OCI-LY1 (cell line): ENCODE results near the gene BASP1.

Source experiments
- H2AFZ ChIP-seq: fragments of 200-600 bp; sonication (generic), shearing (Covaris generic); 2 replicates; pipeline ENCODE4 v1.6.0; 2014; ENCODE audit warnings: antibody characterized with exemption, mild to moderate bottlenecking, low read length
- H3F3A ChIP-seq: fragments of 200-600 bp; sonication (generic), shearing (Covaris generic); 2 replicates; pipeline ENCODE4 v1.6.0; 2014; ENCODE audit warnings: mild to moderate bottlenecking, antibody characterized with exemption, low read length, moderate library complexity; ENCODE audit not compliant: insufficient read depth
- H3K27ac ChIP-seq: fragments of 200-600 bp; sonication (generic); 2 replicates; pipeline ENCODE4 v1.5.1; 2014; ENCODE audit warnings: low read length, mixed run types, mild to moderate bottlenecking, low read depth; ENCODE audit not compliant: poor library complexity, severe bottlenecking
- H3K27me3 ChIP-seq: fragments of 200-600 bp; sonication (generic); 2 replicates; pipeline ENCODE4 v1.6.0; 2014; ENCODE audit warnings: antibody characterized with exemption, mild to moderate bottlenecking, low read length, moderate library complexity; ENCODE audit not compliant: insufficient read depth
- H3K36me3 ChIP-seq: fragments of 200-600 bp; sonication (generic); 2 replicates; pipeline ENCODE4 v1.6.1; 2014; ENCODE audit warnings: mild to moderate bottlenecking, antibody characterized with exemption, low read length, moderate library complexity, mixed read lengths; ENCODE audit not compliant: insufficient read depth
- H3K4me1 ChIP-seq: fragments of 200-600 bp; sonication (generic); 2 replicates; pipeline ENCODE4 v1.5.1; 2014; ENCODE audit warnings: mild to moderate bottlenecking, low read length, moderate library complexity; ENCODE audit not compliant: insufficient read depth, severe bottlenecking
- H3K4me2 ChIP-seq: fragments of 200-600 bp; sonication (generic), shearing (Covaris generic); 2 replicates; pipeline ENCODE4 v1.6.1; 2014; ENCODE audit warnings: low read length
- H3K4me3 ChIP-seq: fragments of 200-600 bp; sonication (generic); 2 replicates; pipeline ENCODE4 v1.5.1; 2014; ENCODE audit warnings: low read length, low read depth, mild to moderate bottlenecking, mixed read lengths; ENCODE audit not compliant: poor library complexity, severe bottlenecking
- H3K79me2 ChIP-seq: fragments of 200-600 bp; shearing (Covaris generic); 2 replicates; pipeline ENCODE4 v1.6.1; 2016; ENCODE audit warnings: mixed run types, low read length, mixed read lengths; ENCODE audit not compliant: insufficient read depth
- H3K9ac ChIP-seq: fragments of 200-600 bp; sonication (generic), shearing (Covaris generic); 2 replicates; pipeline ENCODE4 v1.6.1; 2014; ENCODE audit warnings: mild to moderate bottlenecking, low read length, mixed read lengths
- H3K9me2 ChIP-seq: fragments of 200-600 bp; sonication (generic), shearing (Covaris generic); 2 replicates; pipeline ENCODE4 v1.6.1; 2014; ENCODE audit warnings: low read depth, mild to moderate bottlenecking, low read length, mixed read lengths
- H3K9me3 ChIP-seq: fragments of 200-600 bp; shearing (Covaris generic); 2 replicates; pipeline ENCODE4 v1.6.1; 2014; ENCODE audit warnings: low read length, mixed read lengths
- H4K20me1 ChIP-seq: fragments of 200-600 bp; sonication (generic), shearing (Covaris generic); 2 replicates; pipeline ENCODE4 v1.6.0; 2016; ENCODE audit warnings: mild to moderate bottlenecking, low read length; ENCODE audit not compliant: insufficient read depth
- EZH2 ChIP-seq: fragments of 200-600 bp; sonication (generic), shearing (Covaris generic); IDR thresholded peaks from 2 replicates; pipeline ENCODE4 v1.8.0; 2017; ENCODE audit warnings: borderline replicate concordance, mixed run types, mild to moderate bottlenecking, antibody characterized with exemption, low read length, moderate library complexity, mixed read lengths
- TF ChIP-seq, protein P1 (sequence below): fragments of 200-600 bp; sonication (generic), shearing (Covaris generic); IDR thresholded peaks from 2 replicates; pipeline ENCODE4 v1.5.1; 2017; ENCODE audit warnings: mild to moderate bottlenecking, antibody characterized with exemption, low read length, moderate library complexity, mixed read lengths

The BASP1 gene

DNA sequence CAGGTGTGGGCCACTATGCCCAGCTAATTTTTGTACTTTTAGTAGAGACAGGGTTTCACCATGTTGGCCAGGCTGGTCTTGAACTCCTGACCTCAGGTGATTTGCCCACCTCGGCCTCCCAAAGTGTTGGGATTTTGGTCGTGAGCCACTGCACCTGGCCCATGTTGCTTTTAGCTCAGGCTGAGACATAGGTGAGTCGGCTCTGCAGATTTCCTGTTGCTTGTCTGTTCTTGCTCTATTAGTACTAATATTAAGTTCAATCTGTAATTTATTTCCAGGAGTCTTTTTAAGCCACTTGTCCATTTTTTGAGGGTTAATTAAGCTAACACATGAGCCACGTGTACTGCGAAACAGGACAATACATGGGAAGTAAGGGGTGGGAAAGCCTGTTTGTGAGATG lies 21.4 kb upstream of the BASP1 start:
- no peaks in the 10 kb centered on the region for H3K4me1 ChIP-seq
- H3K4me2 ChIP-seq = no peak overlapping the region
- H3K27me3 ChIP-seq = no peaks in the 10 kb centered on the region; the same call in 1 of the 2 replicates
- H3K79me2 ChIP-seq = no peaks in the 10 kb centered on the region
- no peak overlapping the region for H2AFZ ChIP-seq
- H3K36me3 ChIP-seq = no peaks in the 10 kb centered on the region
- H3K4me3 ChIP-seq = no peak overlapping the region
- no peaks in the 10 kb centered on the region for H4K20me1 ChIP-seq
- H3K9ac ChIP-seq = no peak overlapping the region
- H3K27ac ChIP-seq = no peak overlapping the region
- H3K9me2 ChIP-seq = no peaks in the 10 kb centered on the region
- TF ChIP-seq, protein P1, sequence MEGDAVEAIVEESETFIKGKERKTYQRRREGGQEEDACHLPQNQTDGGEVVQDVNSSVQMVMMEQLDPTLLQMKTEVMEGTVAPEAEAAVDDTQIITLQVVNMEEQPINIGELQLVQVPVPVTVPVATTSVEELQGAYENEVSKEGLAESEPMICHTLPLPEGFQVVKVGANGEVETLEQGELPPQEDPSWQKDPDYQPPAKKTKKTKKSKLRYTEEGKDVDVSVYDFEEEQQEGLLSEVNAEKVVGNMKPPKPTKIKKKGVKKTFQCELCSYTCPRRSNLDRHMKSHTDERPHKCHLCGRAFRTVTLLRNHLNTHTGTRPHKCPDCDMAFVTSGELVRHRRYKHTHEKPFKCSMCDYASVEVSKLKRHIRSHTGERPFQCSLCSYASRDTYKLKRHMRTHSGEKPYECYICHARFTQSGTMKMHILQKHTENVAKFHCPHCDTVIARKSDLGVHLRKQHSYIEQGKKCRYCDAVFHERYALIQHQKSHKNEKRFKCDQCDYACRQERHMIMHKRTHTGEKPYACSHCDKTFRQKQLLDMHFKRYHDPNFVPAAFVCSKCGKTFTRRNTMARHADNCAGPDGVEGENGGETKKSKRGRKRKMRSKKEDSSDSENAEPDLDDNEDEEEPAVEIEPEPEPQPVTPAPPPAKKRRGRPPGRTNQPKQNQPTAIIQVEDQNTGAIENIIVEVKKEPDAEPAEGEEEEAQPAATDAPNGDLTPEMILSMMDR = no peak
- no peak for TF ChIP-seq EZH2
- H3K9me3 ChIP-seq = 0 out of 2 replicates have a peak, but pooled peaks cover 6% of the 10 kb centered on the region
- no peaks in the 10 kb centered on the region for H3F3A ChIP-seq

- H3K9me2 ChIP-seq = no peaks in the 10 kb centered on the region
- H2AFZ ChIP-seq = no peak overlapping the region
- H3K79me2 ChIP-seq = no peaks in the 10 kb centered on the region
- no peak overlapping the region for H3K4me3 ChIP-seq
- H3K27ac ChIP-seq = no peak overlapping the region
- no peaks in the 10 kb centered on the region; the same call in 1 of the 2 replicates for H3K27me3 ChIP-seq
- TF ChIP-seq, protein P1 = no peak
- no peak for TF ChIP-seq EZH2
- H3K9me3 ChIP-seq = 0 out of 2 replicates have a peak, but pooled peaks cover 6% of the 10 kb centered on the region
- no peak overlapping the region for H3K4me2 ChIP-seq
- H4K20me1 ChIP-seq = no peaks in the 10 kb centered on the region
- H3K9ac ChIP-seq = no peak overlapping the region
- no peaks in the 10 kb centered on the region for H3K4me1 ChIP-seq
- H3F3A ChIP-seq = no peaks in the 10 kb centered on the region
- H3K36me3 ChIP-seq = no peaks in the 10 kb centered on the region
Measured at GRCh38 chr5:17196697-17197096, 20.7 kb upstream of the BASP1 start.

GRCh38 chr5:17203329-17204132 lies 13.9 kb upstream of the BASP1 start:
- H3K9me2 ChIP-seq = no peaks in the 10 kb centered on the region

More at GRCh38 chr5:17203329-17204132, 13.9 kb upstream of the BASP1 start:
- no peak overlapping the region for H2AFZ ChIP-seq
- no peak overlapping the region for H3K27ac ChIP-seq
- no peak overlapping the region for H3K4me2 ChIP-seq
- no peaks in the 10 kb centered on the region for H3K9me3 ChIP-seq
- H3K4me3 ChIP-seq = no peak overlapping the region
- no peaks in the 10 kb centered on the region for H3K79me2 ChIP-seq
- no peaks in the 10 kb centered on the region for H3K36me3 ChIP-seq
- TF ChIP-seq, protein P1 = peak; percentile 64
- no peak for TF ChIP-seq EZH2
- no peaks in the 10 kb centered on the region for H3K27me3 ChIP-seq
- H3F3A ChIP-seq = no peaks in the 10 kb centered on the region
- H3K9ac ChIP-seq = no peak overlapping the region
- no peaks in the 10 kb centered on the region for H3K4me1 ChIP-seq
- H4K20me1 ChIP-seq = no peaks in the 10 kb centered on the region
